ENCODE results near the gene YBX1. TPM values are rescaled to one million over a fixed set of nuclear protein-coding genes. Genes with fewer than 3 reads are reported as not detected.
"Not testable (repeated sequence)": the region's sequence is repeated elsewhere in the genome, so short reads cannot be mapped to it uniquely, and the experiment has no call there.

YBX1 gene
- total RNA-seq, 1 donor: 491 TPM

DNA sequence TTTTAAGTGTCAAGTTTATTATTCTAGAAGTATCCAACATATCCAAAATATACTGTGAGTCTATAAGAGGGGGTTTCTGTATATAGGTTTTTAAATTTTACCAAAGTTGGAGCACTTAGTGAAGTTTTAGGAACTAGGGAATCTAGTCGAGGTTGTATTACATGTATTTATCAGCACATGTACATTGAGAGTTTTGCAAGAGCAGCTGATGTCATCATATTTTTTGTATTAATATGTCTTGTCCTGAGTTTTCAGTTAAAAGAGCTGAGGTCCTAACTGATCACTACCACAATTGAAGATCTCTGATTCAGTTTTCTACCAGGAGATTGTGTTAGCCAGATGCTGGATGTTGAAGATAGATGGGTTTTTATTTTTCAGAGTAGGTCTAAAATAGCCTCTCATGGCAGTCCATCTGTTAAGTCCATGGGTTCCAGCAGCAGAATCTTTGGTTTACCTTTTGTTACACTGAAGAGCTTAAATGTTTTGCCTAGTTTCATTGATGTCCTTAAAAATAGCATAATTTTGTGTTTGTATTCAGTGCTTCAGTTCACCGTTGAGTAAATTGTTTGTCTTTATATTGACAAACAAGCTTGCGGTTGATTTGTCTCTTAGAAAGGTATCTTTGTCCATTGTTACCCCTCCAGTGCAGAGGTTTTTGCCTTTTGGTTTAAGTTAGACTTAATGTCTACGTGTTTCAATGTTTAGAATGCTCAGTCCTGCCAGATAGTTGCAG lies 16.0 kb downstream of the YBX1 start:
- Histone ChIP-seq H3K4me3 (ENCODE audit: insufficient read depth, low read length) (no peak overlapping the region), H4K20me1 (ENCODE audit: insufficient read depth, low read length) (peaks cover 25% of the 10 kb centered on the region), H3K79me2 (ENCODE audit: insufficient read depth, low read length) (peaks cover 80% of the 10 kb centered on the region), H3K4me2 (ENCODE audit: insufficient read depth, low read length) (no peak overlapping the region), H2AFZ (ENCODE audit: low read length) (no peak overlapping the region), H3K9me3 (ENCODE audit: low read depth, low read length) (no peaks in the 10 kb centered on the region), H3K4me1 (ENCODE audit: insufficient read depth, low read length) (no peaks in the 10 kb centered on the region), H3K36me3 (ENCODE audit: insufficient read depth, low read length) (peaks cover 93% of the 10 kb centered on the region), H3K27ac (ENCODE audit: low read depth, low read length) (no peak overlapping the region), H3K27me3 (ENCODE audit: insufficient read depth, low read length) (no peaks in the 10 kb centered on the region)
- no peak for TF ChIP-seq CTCF (IDR thresholded peaks at IDR 0.05; ENCODE audit: extremely low read depth, low read depth, low read length)
- DNase-seq (ENCODE audit: insufficient read length, low spot score, missing footprints): no peak

DNA sequence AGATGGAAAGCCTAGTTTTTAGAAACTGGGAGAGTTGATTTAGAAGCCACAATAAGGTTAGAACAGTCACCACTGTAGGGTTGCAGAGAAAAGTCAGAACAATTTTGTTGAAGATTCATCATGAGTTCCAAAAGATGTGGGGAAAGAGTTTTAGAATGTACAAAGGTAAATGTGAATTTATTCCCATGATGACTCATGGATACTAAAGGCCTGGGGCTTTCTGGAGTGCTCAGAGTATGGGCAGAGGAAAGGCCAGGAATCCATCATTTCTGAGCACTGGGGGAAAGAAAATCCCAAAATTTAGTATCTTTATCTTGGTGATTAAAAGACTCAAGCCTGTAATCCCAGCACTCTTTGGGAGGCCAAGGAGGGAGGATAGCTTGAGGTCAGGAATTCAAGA lies 17.8 kb downstream of the YBX1 start:
- Histone ChIP-seq H3K36me3 (ENCODE audit: insufficient read depth, low read length) (peaks cover 95% of the 10 kb centered on the region), H3K9me3 (ENCODE audit: low read depth, low read length) (no peaks in the 10 kb centered on the region), H3K79me2 (ENCODE audit: insufficient read depth, low read length) (peaks cover 76% of the 10 kb centered on the region), H3K27me3 (ENCODE audit: insufficient read depth, low read length) (no peaks in the 10 kb centered on the region), H2AFZ (ENCODE audit: low read length) (no peak overlapping the region), H3K27ac (ENCODE audit: low read depth, low read length) (no peak overlapping the region), H3K4me3 (ENCODE audit: insufficient read depth, low read length) (no peak overlapping the region), H3K4me1 (ENCODE audit: insufficient read depth, low read length) (no peaks in the 10 kb centered on the region), H3K4me2 (ENCODE audit: insufficient read depth, low read length) (no peak overlapping the region), H4K20me1 (ENCODE audit: insufficient read depth, low read length) (peaks cover 17% of the 10 kb centered on the region)
- no peak for DNase-seq (ENCODE audit: insufficient read length, low spot score, missing footprints)
- TF ChIP-seq CTCF (IDR thresholded peaks at IDR 0.05; ENCODE audit: extremely low read depth, low read depth, low read length): no peak

GRCh38 chr1:42703888-42704464 lies 21.8 kb downstream of the YBX1 start:
- H3K36me3 ChIP-seq (ENCODE audit: insufficient read depth, low read length): peaks cover 71% of the 10 kb centered on the region

DNA sequence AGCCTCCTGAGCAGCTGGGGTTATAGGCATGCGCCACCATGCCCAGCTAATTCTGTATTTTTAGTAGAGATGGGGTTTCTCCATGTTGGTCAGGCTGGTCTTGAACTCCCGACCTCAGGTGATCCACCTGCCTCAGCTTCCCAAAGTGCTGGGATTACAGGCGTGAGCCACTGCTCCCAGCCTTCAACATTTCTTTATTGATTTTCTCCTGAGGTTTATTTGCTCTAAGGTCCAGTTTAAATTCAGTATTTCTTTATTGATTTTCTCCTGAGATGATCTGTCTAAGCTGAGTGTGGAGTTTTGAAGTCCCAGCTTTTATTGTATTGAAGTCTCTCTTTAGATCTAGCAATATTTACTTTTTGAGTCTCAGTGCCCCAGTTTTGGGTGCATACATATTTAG lies 30.6 kb downstream of the YBX1 start:
- H3K27me3 ChIP-seq (ENCODE audit: insufficient read depth, low read length); H3K4me3 ChIP-seq (ENCODE audit: insufficient read depth, low read length); H3K27ac ChIP-seq (ENCODE audit: low read depth, low read length); H2AFZ ChIP-seq (ENCODE audit: low read length); H4K20me1 ChIP-seq (ENCODE audit: insufficient read depth, low read length); H3K9me3 ChIP-seq (ENCODE audit: low read depth, low read length); DNase-seq (ENCODE audit: insufficient read length, low spot score, missing footprints); H3K4me1 ChIP-seq (ENCODE audit: insufficient read depth, low read length); H3K4me2 ChIP-seq (ENCODE audit: insufficient read depth, low read length): not testable (repeated sequence)
- Histone ChIP-seq H3K36me3 (ENCODE audit: insufficient read depth, low read length) (peaks cover 18% of the 10 kb centered on the region), H3K79me2 (ENCODE audit: insufficient read depth, low read length) (peaks cover 26% of the 10 kb centered on the region)

More at GRCh38 chr1:42703888-42704464, 21.8 kb downstream of the YBX1 start:
- no peak for DNase-seq (ENCODE audit: insufficient read length, low spot score, missing footprints)
- no peak overlapping the region for H3K27ac ChIP-seq (ENCODE audit: low read depth, low read length)
- TF ChIP-seq CTCF (IDR thresholded peaks at IDR 0.05; ENCODE audit: extremely low read depth, low read depth, low read length): no peak
- no peaks in the 10 kb centered on the region for H3K9me3 ChIP-seq (ENCODE audit: low read depth, low read length)
- H4K20me1 ChIP-seq (ENCODE audit: insufficient read depth, low read length): peaks cover 3% of the 10 kb centered on the region
- no peak overlapping the region for H3K4me2 ChIP-seq (ENCODE audit: insufficient read depth, low read length)
- H2AFZ ChIP-seq (ENCODE audit: low read length): no peak overlapping the region
- no peak overlapping the region for H3K4me3 ChIP-seq (ENCODE audit: insufficient read depth, low read length)
- no peaks in the 10 kb centered on the region for H3K27me3 ChIP-seq (ENCODE audit: insufficient read depth, low read length)
- H3K4me1 ChIP-seq (ENCODE audit: insufficient read depth, low read length): no peaks in the 10 kb centered on the region
- peaks cover 46% of the 10 kb centered on the region for H3K79me2 ChIP-seq (ENCODE audit: insufficient read depth, low read length)
